Chondrocyte (in vitro differentiated cells): ENCODE results near the gene PBLD. TPM values are rescaled to one million over a fixed set of nuclear protein-coding genes. Genes with fewer than 3 reads are reported as not detected.
A peak's percentile ranks its signal among the peaks of the same experiment; 100 is the strongest.
"Not testable (repeated sequence)": the region's sequence is repeated elsewhere in the genome, so short reads cannot be mapped to it uniquely, and the experiment has no call there.

Experiments
- DNase-seq: peaks from one replicate; pipeline ENCODE4 v3.0.0; 2021; ENCODE audit warnings: mixed read lengths, low spot score
- H3K27ac Mint-ChIP-seq: one replicate; pipeline ENCODE4 v1.8.0; 2021; ENCODE audit warnings: mild to moderate bottlenecking, moderate library complexity, mixed read lengths; ENCODE audit not compliant: unreplicated experiment
- H3K27me3 Mint-ChIP-seq: 2 replicates; pipeline ENCODE4 v1.8.0; 2021; ENCODE audit warnings: low read depth, mixed read lengths
- H3K36me3 Mint-ChIP-seq: 2 replicates; pipeline ENCODE4 v1.8.0; 2021; ENCODE audit warnings: low read depth, mixed read lengths
- H3K4me1 Mint-ChIP-seq: 2 replicates; pipeline ENCODE4 v1.8.0; 2021; ENCODE audit warnings: low read depth, mild to moderate bottlenecking, mixed read lengths
- H3K4me3 Mint-ChIP-seq: one replicate; pipeline ENCODE4 v1.8.0; 2021; ENCODE audit warnings: mild to moderate bottlenecking, moderate library complexity, mixed read lengths; ENCODE audit not compliant: unreplicated experiment
- H3K9me3 Mint-ChIP-seq: 2 replicates; pipeline ENCODE4 v1.8.0; 2021; ENCODE audit warnings: low read depth, mixed read lengths
- total RNA-seq: library from RNA; stranded (reverse); gene quantifications from 3 replicates; pipeline ENCODE4 v1.2.1, GENCODE V29; 2021
- TF ChIP-seq, protein P1 (sequence below): fragments of 200-600 bp; sonication (generic); IDR thresholded peaks from 2 replicates; pipeline ENCODE4 v1.5.0; 2021; ENCODE audit warnings: antibody characterized with exemption, mild to moderate bottlenecking, moderate library complexity

Gene PBLD
- total RNA-seq, 1 donor from 2014 or later = 8.5 TPM

DNA sequence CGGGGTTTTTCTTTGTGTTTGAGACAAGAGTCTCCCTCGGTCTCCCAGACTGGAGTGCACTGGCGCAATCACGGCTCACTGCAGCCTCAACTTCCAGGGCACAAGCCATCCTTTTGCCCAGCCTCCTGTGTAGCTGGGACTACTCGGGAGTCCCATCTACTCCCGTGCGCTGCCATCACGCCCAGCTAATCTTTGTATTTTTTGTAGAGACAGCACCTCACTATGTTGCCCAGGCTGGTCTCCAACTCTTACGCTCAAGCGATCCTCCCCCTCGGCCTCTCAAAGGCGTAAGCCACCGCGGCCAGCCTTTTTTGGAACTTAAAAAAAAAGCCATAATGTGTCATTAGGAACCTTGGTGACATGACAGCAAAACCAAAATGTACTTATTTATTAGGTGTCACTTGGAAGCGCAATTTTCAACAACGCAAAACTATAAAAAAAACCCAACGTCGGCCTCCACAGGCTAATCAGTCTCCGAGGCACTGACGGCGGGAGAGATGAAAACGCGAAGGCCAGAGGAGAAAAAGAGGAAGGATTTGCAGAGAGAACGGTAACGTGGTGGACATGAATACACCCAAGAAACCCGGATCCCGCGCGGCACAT is 1.8 kb downstream of the PBLD start:
- Mint-ChIP-seq H3K9me3 (no peaks in the 10 kb centered on the region), H3K4me1 (peaks cover 53% of the 10 kb centered on the region), H3K27me3 (no peaks in the 10 kb centered on the region), H3K27ac (peak overlapping the region; percentile 99), H3K36me3 (no peaks in the 10 kb centered on the region), H3K4me3 (peak overlapping the region; percentile 94)
- TF ChIP-seq, protein P1, sequence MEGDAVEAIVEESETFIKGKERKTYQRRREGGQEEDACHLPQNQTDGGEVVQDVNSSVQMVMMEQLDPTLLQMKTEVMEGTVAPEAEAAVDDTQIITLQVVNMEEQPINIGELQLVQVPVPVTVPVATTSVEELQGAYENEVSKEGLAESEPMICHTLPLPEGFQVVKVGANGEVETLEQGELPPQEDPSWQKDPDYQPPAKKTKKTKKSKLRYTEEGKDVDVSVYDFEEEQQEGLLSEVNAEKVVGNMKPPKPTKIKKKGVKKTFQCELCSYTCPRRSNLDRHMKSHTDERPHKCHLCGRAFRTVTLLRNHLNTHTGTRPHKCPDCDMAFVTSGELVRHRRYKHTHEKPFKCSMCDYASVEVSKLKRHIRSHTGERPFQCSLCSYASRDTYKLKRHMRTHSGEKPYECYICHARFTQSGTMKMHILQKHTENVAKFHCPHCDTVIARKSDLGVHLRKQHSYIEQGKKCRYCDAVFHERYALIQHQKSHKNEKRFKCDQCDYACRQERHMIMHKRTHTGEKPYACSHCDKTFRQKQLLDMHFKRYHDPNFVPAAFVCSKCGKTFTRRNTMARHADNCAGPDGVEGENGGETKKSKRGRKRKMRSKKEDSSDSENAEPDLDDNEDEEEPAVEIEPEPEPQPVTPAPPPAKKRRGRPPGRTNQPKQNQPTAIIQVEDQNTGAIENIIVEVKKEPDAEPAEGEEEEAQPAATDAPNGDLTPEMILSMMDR = no peak
- no peak for DNase-seq

DNA sequence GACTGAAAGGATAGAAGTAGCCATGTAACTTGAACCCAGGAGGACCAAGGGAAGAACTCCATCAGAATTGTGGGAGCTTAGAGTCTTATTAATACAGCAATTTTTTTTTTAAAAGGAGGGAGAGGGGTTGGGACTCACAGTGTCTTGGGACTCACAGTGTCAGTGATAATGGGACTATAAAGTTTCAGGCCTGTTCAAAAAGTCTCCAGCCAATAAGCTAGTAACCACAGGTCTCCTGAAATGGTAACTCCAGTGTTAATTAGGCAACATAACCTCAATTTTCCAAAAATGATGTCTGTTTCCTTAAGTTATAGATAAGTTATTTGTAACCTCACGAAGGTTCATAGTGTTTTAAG is 3.2 kb downstream of the PBLD start:
- no peaks in the 10 kb centered on the region for H3K9me3 Mint-ChIP-seq
- no peak overlapping the region for H3K4me3 Mint-ChIP-seq
- TF ChIP-seq, protein P1 = no peak
- H3K36me3 Mint-ChIP-seq = no peaks in the 10 kb centered on the region
- DNase-seq = no peak
- peaks cover 38% of the 10 kb centered on the region for H3K4me1 Mint-ChIP-seq
- H3K27me3 Mint-ChIP-seq = no peaks in the 10 kb centered on the region
- peak overlapping the region; percentile 88 for H3K27ac Mint-ChIP-seq

GRCh38 chr10:68327889-68328786 is 4.6 kb downstream of the PBLD start:
- Mint-ChIP-seq H3K9me3 (no peaks in the 10 kb centered on the region), H3K4me3 (peak overlapping the region; percentile 8)

GRCh38 chr10:68324396-68324795 is 8.3 kb downstream of the PBLD start:
- not testable (repeated sequence) for H3K27ac Mint-ChIP-seq, DNase-seq, H3K27me3 Mint-ChIP-seq, H3K9me3 Mint-ChIP-seq, H3K36me3 Mint-ChIP-seq, H3K4me3 Mint-ChIP-seq
- H3K4me1 Mint-ChIP-seq = peaks cover 17% of the 10 kb centered on the region

More at GRCh38 chr10:68327889-68328786, 4.6 kb downstream of the PBLD start:
- Mint-ChIP-seq H3K27me3 (no peaks in the 10 kb centered on the region), H3K36me3 (no peaks in the 10 kb centered on the region), H3K4me1 (peaks cover 38% of the 10 kb centered on the region), H3K27ac (peak overlapping the region; percentile 88)
- TF ChIP-seq, protein P1 = no peak
- DNase-seq = no peak

DNA sequence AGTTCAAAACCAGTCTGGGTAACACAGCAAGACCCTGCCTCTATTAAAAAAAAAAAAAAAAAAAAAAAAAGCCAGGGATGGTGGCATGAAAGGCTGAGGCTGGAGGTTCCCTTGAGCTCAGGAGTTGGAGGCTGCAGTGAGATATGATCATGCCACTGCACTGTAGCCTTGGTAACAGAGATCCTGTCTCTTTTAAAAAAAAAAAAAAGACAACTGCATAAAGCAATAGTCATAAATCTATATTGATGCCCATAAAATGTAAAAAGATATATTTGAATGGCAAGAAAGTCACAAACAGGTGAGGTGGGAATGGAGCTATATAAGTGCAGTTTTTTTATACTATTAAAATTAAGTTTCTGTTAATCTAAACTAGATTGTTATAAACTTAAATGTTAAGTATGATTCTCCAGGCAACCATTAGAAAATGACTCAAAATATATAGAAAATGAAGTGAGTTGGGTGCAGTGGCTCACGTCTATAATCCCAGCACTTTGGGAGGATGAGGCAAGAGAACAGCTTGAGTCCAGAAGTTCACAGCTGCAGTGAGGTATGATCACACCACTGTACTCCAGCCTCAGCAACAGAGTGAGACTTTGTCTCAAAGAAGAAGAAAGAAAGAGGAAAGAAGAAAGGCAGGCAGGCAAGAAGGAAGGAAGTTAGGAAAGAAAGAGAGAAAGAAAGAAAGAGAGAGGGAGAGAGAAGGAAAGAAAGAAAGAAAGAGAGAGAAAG is 14.2 kb downstream of the PBLD start:
- H3K27me3 Mint-ChIP-seq = no peaks in the 10 kb centered on the region
- no peaks in the 10 kb centered on the region for H3K4me1 Mint-ChIP-seq
- no peak overlapping the region for H3K27ac Mint-ChIP-seq

More for the DNA sequence above, 14.2 kb downstream of the PBLD start:
- TF ChIP-seq, protein P1 = no peak
- DNase-seq = no peak
- Mint-ChIP-seq H3K9me3 (peaks cover 15% of the 10 kb centered on the region), H3K4me3 (no peak overlapping the region), H3K36me3 (peaks cover 6% of the 10 kb centered on the region)
